CD14-positive monocyte (primary cell): ENCODE results near the gene CRIM1. TPM values are rescaled to one million over a fixed set of nuclear protein-coding genes. Genes with fewer than 3 reads are reported as not detected.

Experiments
- DNase-seq, 3 donors: peaks; one replicate each; pipeline ENCODE4 v3.0.0-alpha.2; 2011 to 2022
- H2AFZ ChIP-seq: 2 replicates; pipeline ENCODE4 v1.6.0; 2012; ENCODE audit warnings: mild to moderate bottlenecking, low read depth, low read length, inconsistent platforms; ENCODE audit not compliant: insufficient read depth, poor library complexity, severe bottlenecking
- H3K27ac ChIP-seq, 2 donors: 1 replicate in 1 of 2; 2 replicates in 1 of 2; pipeline ENCODE4 v1.5.1; 2012 to 2013; ENCODE audit warnings: low read length in 2 of 2, control low read depth in 1 of 2, inconsistent platforms in 1 of 2, low read depth in 1 of 2, mild to moderate bottlenecking in 1 of 2
- H3K27me3 ChIP-seq, 2 donors: one replicate each; pipeline versions ENCODE4 v1.6.0 to v1.6.1; 2011 to 2013; ENCODE audit warnings: low read length in 2 of 2; ENCODE audit not compliant: control insufficient read depth in 2 of 2, insufficient read depth in 2 of 2
- H3K36me3 ChIP-seq, 2 donors: replicated peaks in 1 of 2; 1 replicate in 1 of 2; 2 replicates in 1 of 2; pipeline versions ENCODE4 v1.5.1 to v1.6.1; 2012 to 2013; ENCODE audit warnings: low read length in 2 of 2, control low read depth in 1 of 2, inconsistent platforms in 1 of 2, mild to moderate bottlenecking in 1 of 2; ENCODE audit not compliant: insufficient read depth in 2 of 2, control insufficient read depth in 1 of 2
- H3K4me1 ChIP-seq, 2 donors: 1 replicate in 1 of 2; 2 replicates in 1 of 2; pipeline versions ENCODE4 v1.5.1 to v1.6.1; 2012 to 2013; ENCODE audit warnings: low read length in 2 of 2, control low read depth in 1 of 2, inconsistent platforms in 1 of 2, mild to moderate bottlenecking in 1 of 2, moderate library complexity in 1 of 2; ENCODE audit not compliant: insufficient read depth in 2 of 2, control insufficient read depth in 1 of 2
- H3K4me2 ChIP-seq: replicated peaks from 2 replicates; pipeline ENCODE3; 2012; ENCODE audit warnings: low read length, moderate library complexity, mild to moderate bottlenecking; ENCODE audit not compliant: poor library complexity, severe bottlenecking; ENCODE audit errors: extremely low read depth
- H3K4me3 ChIP-seq, 3 experiments: fragments of 200-600 bp in 1 of 3; sonication (generic) in 1 of 3; replicated peaks in 1 of 3; 1 replicate in 2 of 3; 2 replicates in 1 of 3; pipeline ENCODE4 v1.5.1; 2011 to 2013; ENCODE audit warnings: low read length in 3 of 3, mild to moderate bottlenecking in 3 of 3, control low read depth in 2 of 3, low read depth in 2 of 3, inconsistent platforms in 1 of 3, moderate library complexity in 1 of 3
- H3K79me2 ChIP-seq: 2 replicates; pipeline ENCODE4 v1.6.0; 2012; ENCODE audit warnings: mild to moderate bottlenecking, control low read depth, inconsistent platforms, low read length, moderate library complexity; ENCODE audit not compliant: insufficient read depth
- H3K9ac ChIP-seq: 2 replicates; pipeline ENCODE4 v1.6.0; 2017; ENCODE audit warnings: low read length, mild to moderate bottlenecking; ENCODE audit not compliant: insufficient read depth, poor library complexity, severe bottlenecking
- H3K9me3 ChIP-seq, 2 donors: replicated peaks in 1 of 2; 1 replicate in 1 of 2; 2 replicates in 1 of 2; pipeline versions ENCODE4 v1.5.1 to v1.6.1; 2012 to 2013; ENCODE audit warnings: low read length in 2 of 2, control low read depth in 1 of 2; ENCODE audit not compliant: control insufficient read depth in 1 of 2, insufficient read depth in 1 of 2
- H4K20me1 ChIP-seq: 2 replicates; pipeline ENCODE4 v1.6.0; 2012; ENCODE audit warnings: mild to moderate bottlenecking, low read length, control low read depth, moderate library complexity; ENCODE audit not compliant: insufficient read depth
- H3K27ac Mint-ChIP-seq, 7 donors: one replicate each; pipeline ENCODE4 v1.8.0; 2020; ENCODE audit warnings: mild to moderate bottlenecking in 7 of 7, mixed read lengths in 7 of 7, moderate library complexity in 6 of 7, inconsistent platforms in 2 of 7
- H3K27me3 Mint-ChIP-seq, 3 donors: one replicate each; pipeline ENCODE4 v1.8.0; 2021 to 2022; ENCODE audit warnings: low read depth in 3 of 3, mild to moderate bottlenecking in 3 of 3, mixed read lengths in 3 of 3, moderate library complexity in 3 of 3, inconsistent platforms in 1 of 3
- H3K36me3 Mint-ChIP-seq, 2 donors: one replicate each; pipeline ENCODE4 v1.8.0; 2020; ENCODE audit warnings: mixed read lengths in 2 of 2, inconsistent platforms in 1 of 2, mild to moderate bottlenecking in 1 of 2
- H3K4me1 Mint-ChIP-seq: one replicate; pipeline ENCODE4 v1.8.0; 2020; ENCODE audit warnings: mild to moderate bottlenecking, mixed read lengths
- H3K4me3 Mint-ChIP-seq, 2 donors: one replicate each; pipeline ENCODE4 v1.8.0; 2020; ENCODE audit warnings: mild to moderate bottlenecking in 2 of 2, mixed read lengths in 2 of 2, moderate library complexity in 1 of 2
- H3K9me3 Mint-ChIP-seq, 7 donors: one replicate each; pipeline ENCODE4 v1.8.0; 2020 to 2022; ENCODE audit warnings: mixed read lengths in 7 of 7, mild to moderate bottlenecking in 6 of 7, moderate library complexity in 6 of 7, inconsistent platforms in 2 of 7
- CTCF ChIP-seq: fragments of 200-600 bp; IDR thresholded peaks from one replicate; pipeline ENCODE4 v1.8.0; 2022; ENCODE audit warnings: antibody characterized with exemption, mild to moderate bottlenecking
- WGBS: methylation state at CpG from one replicate; pipeline ENCODE4 v1.1.5; 2013; ENCODE audit warnings: missing lambda C conversion rate; ENCODE audit not compliant: insufficient coverage; 5-methylcytosine and 5-hydroxymethylcytosine counted together
- intact Hi-C, 2 donors: fragments of 100-400 bp; cut with micrococcal nuclease; formaldehyde crosslinking; loops; one replicate each; pipeline versions ENCODE4 v1.15.0 to v1.15.1; 2023
- polyA plus RNA-seq, 3 donors: library from polyadenylated mRNA; depleted of rRNA in 1 of 3; unstranded in 2 of 3; stranded (reverse) in 1 of 3; fragments of 300-500 nt in 2 of 3; fragments of >200 nt in 1 of 3; fragmentation: Illumina TruSeq in 2 of 3; gene quantifications; 1 replicate in 2 of 3; 2 replicates in 1 of 3; pipeline ENCODE4 v1.2.3, GENCODE V29; 2012 to 2021

CRIM1 gene
- polyA plus RNA-seq, 3 donors = 0.08 to 0.27 TPM; not detected in 1

- H3K9me3 ChIP-seq = no peaks in the 10 kb centered on the region
- Mint-ChIP-seq H3K27me3 (peaks cover 0 to 2% (median 0%) of the 10 kb centered on the region in 3 donors), H3K4me1 (peaks cover 46% of the 10 kb centered on the region), H3K36me3 (peaks cover 37 to 52% of the 10 kb centered on the region in 2 donors), H3K9me3 (no peaks in the 10 kb centered on the region), H3K27ac (peak overlapping the region; percentile 75 to 89 (median 85)), H3K4me3 (peak overlapping the region in 1 of 2 donors; percentile 55)
- no peak overlapping the region for H2AFZ ChIP-seq
- DNase-seq = peak; percentile 57 to 90 (median 78)
- peaks cover 41 to 51% of the 10 kb centered on the region in 2 donors for H3K4me1 ChIP-seq
- peak overlapping the region; percentile 9 for H3K4me2 ChIP-seq
- peaks cover 23% of the 10 kb centered on the region for H3K79me2 ChIP-seq
- no peak overlapping the region for H3K9ac ChIP-seq
- no peaks in the 10 kb centered on the region for H3K27me3 ChIP-seq
- TF ChIP-seq CTCF = no peak
- peak overlapping the region in 1 of 3 experiments; percentile 3 for H3K4me3 ChIP-seq
- 95% methylated on average over 3 of the region's 8 CpGs for WGBS
- H4K20me1 ChIP-seq = no peaks in the 10 kb centered on the region
- intact Hi-C loops = no loop called here
- peak overlapping the region; percentile 30 to 81 for H3K27ac ChIP-seq
- H3K36me3 ChIP-seq = peaks cover 7 to 50% of the 10 kb centered on the region in 2 donors
These were observed 205.8 kb downstream of the CRIM1 start for GRCh38 chr2:36561237-36561944.

GRCh38 chr2:36562240-36562639, 206.7 kb downstream of the CRIM1 start:
- peaks cover 23% of the 10 kb centered on the region for H3K79me2 ChIP-seq
- H3K4me2 ChIP-seq = peak overlapping the region; percentile 34
- peaks cover 14 to 55% of the 10 kb centered on the region in 2 donors for H3K36me3 ChIP-seq
- H3K27me3 ChIP-seq = no peaks in the 10 kb centered on the region
- no peaks in the 10 kb centered on the region for H4K20me1 ChIP-seq
- Mint-ChIP-seq H3K4me1 (peaks cover 44% of the 10 kb centered on the region), H3K27ac (peak overlapping the region in 2 of 7 donors; percentile 43 to 80), H3K36me3 (peaks cover 44 to 61% of the 10 kb centered on the region in 2 donors), H3K9me3 (no peaks in the 10 kb centered on the region), H3K27me3 (peaks cover 0 to 2% (median 0%) of the 10 kb centered on the region in 3 donors), H3K4me3 (no peak overlapping the region)
- peak in 1 of 3 donors; percentile 14 for DNase-seq
- H3K9ac ChIP-seq = no peak overlapping the region
- WGBS = no CpG with 5 or more reads among the region's 1 CpG
- TF ChIP-seq CTCF = no peak
- peak overlapping the region in 1 of 2 donors; percentile 76 for H3K27ac ChIP-seq
- no peak overlapping the region for H2AFZ ChIP-seq
- intact Hi-C loops = no loop called here
- no peak overlapping the region for H3K4me3 ChIP-seq
- peaks cover 41 to 51% of the 10 kb centered on the region in 2 donors for H3K4me1 ChIP-seq
- H3K9me3 ChIP-seq = no peaks in the 10 kb centered on the region
